Sigmoid colon (tissue), 7 donors: ENCODE results near the gene TMEM59L. TPM values are rescaled to one million over a fixed set of nuclear protein-coding genes. Genes with fewer than 3 reads are reported as not detected.

ENCODE experiments used
- DNase-seq: peaks from one replicate; pipeline ENCODE4 v3.0.0-alpha.2; 2019
- H3K27ac ChIP-seq, 4 donors: fragments of 200-600 bp; sonication (generic); one replicate each; pipeline ENCODE4 v1.5.1; 2016 to 2019; ENCODE audit warnings: mild to moderate bottlenecking in 1 of 4
- H3K27me3 ChIP-seq, 3 donors: fragments of 200-600 bp; sonication (generic); one replicate each; pipeline ENCODE4 v1.5.1; 2019; ENCODE audit warnings: mild to moderate bottlenecking in 1 of 3
- H3K36me3 ChIP-seq, 4 donors: fragments of 200-600 bp; sonication (generic); one replicate each; pipeline ENCODE4 v1.5.1; 2016 to 2019
- H3K4me1 ChIP-seq, 4 donors: fragments of 200-600 bp; sonication (generic); one replicate each; pipeline ENCODE4 v1.5.1; 2017 to 2019
- H3K4me3 ChIP-seq, 4 donors: fragments of 200-600 bp; sonication (generic); one replicate each; pipeline ENCODE4 v1.5.1; 2017 to 2019; ENCODE audit warnings: mild to moderate bottlenecking in 2 of 4, moderate library complexity in 1 of 4
- H3K9me3 ChIP-seq, 4 donors: fragments of 200-600 bp in 3 of 4; sonication (generic) in 3 of 4; one replicate each; pipeline versions ENCODE4 v1.5.1 to v1.6.1; 2013 to 2019
- EP300 ChIP-seq, 4 donors: sonication (generic); formaldehyde crosslinking; IDR thresholded peaks; one replicate each; pipeline ENCODE4 v1.6.1; 2017; ENCODE audit warnings: antibody characterized with exemption in 4 of 4
- POLR2A ChIP-seq, 2 donors: fragments of 450-650 bp; IDR thresholded peaks; one replicate each; pipeline ENCODE4 v1.6.1; 2016; ENCODE audit warnings: antibody characterized with exemption in 2 of 2, mild to moderate bottlenecking in 2 of 2, moderate library complexity in 2 of 2
- POLR2AphosphoS5 ChIP-seq, 4 donors: sonication (generic); formaldehyde crosslinking; IDR thresholded peaks; one replicate each; pipeline ENCODE4 v1.6.1; 2017; ENCODE audit warnings: antibody characterized with exemption in 4 of 4
- WGBS, 2 donors: extraction: QIAGEN DNeasy Blood & Tissue Kit; methylation state at CpG; one replicate each; pipeline ENCODE4 v1.1.7; 2013; 5-methylcytosine and 5-hydroxymethylcytosine counted together
- intact Hi-C: fragments of 100-400 bp; cut with DNase I; formaldehyde crosslinking; loops from one replicate; pipeline ENCODE4 v1.15.1; 2023
- polyA plus RNA-seq, 3 donors: library from polyadenylated mRNA; stranded (reverse); fragments of 200-250 nt; gene quantifications; one replicate each; pipeline ENCODE4 v1.2.3, GENCODE V29; 2013
- total RNA-seq, 4 donors: library from RNA; depleted of rRNA; stranded (reverse); fragments of >200 nt; gene quantifications; one replicate each; pipeline ENCODE4 v1.1.0, GENCODE V29; 2016
- TF ChIP-seq, protein P1 (sequence below), 4 experiments: fragments of 450-650 bp in 3 of 4; fragments of 200-600 bp in 1 of 4; IDR thresholded peaks; one replicate each; pipeline ENCODE4 v1.5.1; 2016 to 2019; ENCODE audit warnings: antibody characterized with exemption in 4 of 4, mild to moderate bottlenecking in 3 of 4, moderate library complexity in 2 of 4
- donor health status: healthy with polysubstance abuse.
- donor health status: Bipolar disorder and iron deficiency.
- donor health status: healthy.

The TMEM59L gene
- total and polyA plus RNA-seq, 7 donors, result 0.82 to 6.4 (median 5.0) TPM; not detected in 2

DNA sequence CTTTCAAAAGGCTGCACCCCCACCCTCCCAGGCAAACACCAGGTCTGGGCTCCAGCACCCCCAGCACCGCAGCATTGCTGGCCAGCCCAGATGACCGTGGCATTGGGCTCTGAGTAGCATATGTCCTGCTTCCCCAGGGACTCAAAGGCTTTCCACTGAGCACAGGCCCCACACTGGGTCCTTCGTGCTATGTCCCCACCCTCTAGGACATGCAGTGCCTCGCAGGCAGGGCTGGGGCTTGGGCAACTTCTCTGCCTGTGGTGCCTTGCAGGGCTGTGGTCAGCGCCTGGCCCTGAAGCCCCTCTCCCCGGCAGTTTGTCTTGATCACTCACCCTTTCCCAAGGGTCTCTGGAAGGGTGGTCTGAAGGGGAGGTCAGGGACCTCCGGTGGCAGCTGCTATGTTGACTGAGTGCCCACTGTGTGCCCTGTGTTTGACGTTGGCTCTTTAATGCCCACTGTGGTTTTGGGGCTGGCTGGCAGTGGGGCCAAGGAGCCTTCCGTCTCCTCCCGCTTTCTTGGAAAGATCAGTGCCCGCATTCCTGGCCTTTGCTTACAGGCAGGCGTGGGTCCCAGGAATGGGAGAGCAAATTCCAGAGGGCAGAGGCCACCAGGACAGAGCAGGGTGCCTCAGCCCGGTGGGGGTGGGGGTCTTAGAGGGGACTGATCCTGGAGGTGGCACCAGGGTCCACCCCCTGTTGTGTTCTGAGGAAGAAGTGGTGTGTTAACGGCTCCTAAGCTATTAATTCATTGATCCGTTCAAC is 50.5 kb downstream of the TMEM59L start:
- intact Hi-C loops, result no loop called here
- no peaks in the 10 kb centered on the region for H3K9me3 ChIP-seq
- 84 to 86% methylated on average over 15 of the region's 15 CpGs for WGBS, 2 donors
- H3K27me3 ChIP-seq, result no peaks in the 10 kb centered on the region
- peaks cover 0 to 19% (median 10%) of the 10 kb centered on the region in 4 donors for H3K36me3 ChIP-seq
- peaks cover 0 to 65% (median 55%) of the 10 kb centered on the region in 4 donors for H3K4me1 ChIP-seq
- TF ChIP-seq POLR2A (IDR thresholded peaks at IDR 0.05) (no peak), POLR2AphosphoS5 (IDR thresholded peaks at IDR 0.05) (no peak), EP300 (IDR thresholded peaks at IDR 0.05) (no peak)
- TF ChIP-seq, protein P1, sequence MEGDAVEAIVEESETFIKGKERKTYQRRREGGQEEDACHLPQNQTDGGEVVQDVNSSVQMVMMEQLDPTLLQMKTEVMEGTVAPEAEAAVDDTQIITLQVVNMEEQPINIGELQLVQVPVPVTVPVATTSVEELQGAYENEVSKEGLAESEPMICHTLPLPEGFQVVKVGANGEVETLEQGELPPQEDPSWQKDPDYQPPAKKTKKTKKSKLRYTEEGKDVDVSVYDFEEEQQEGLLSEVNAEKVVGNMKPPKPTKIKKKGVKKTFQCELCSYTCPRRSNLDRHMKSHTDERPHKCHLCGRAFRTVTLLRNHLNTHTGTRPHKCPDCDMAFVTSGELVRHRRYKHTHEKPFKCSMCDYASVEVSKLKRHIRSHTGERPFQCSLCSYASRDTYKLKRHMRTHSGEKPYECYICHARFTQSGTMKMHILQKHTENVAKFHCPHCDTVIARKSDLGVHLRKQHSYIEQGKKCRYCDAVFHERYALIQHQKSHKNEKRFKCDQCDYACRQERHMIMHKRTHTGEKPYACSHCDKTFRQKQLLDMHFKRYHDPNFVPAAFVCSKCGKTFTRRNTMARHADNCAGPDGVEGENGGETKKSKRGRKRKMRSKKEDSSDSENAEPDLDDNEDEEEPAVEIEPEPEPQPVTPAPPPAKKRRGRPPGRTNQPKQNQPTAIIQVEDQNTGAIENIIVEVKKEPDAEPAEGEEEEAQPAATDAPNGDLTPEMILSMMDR (IDR thresholded peaks at IDR 0.05), result no peak
- DNase-seq, result no peak
- peak overlapping the region; percentile 63 to 84 (median 78) for H3K27ac ChIP-seq
- no peak overlapping the region for H3K4me3 ChIP-seq

DNA sequence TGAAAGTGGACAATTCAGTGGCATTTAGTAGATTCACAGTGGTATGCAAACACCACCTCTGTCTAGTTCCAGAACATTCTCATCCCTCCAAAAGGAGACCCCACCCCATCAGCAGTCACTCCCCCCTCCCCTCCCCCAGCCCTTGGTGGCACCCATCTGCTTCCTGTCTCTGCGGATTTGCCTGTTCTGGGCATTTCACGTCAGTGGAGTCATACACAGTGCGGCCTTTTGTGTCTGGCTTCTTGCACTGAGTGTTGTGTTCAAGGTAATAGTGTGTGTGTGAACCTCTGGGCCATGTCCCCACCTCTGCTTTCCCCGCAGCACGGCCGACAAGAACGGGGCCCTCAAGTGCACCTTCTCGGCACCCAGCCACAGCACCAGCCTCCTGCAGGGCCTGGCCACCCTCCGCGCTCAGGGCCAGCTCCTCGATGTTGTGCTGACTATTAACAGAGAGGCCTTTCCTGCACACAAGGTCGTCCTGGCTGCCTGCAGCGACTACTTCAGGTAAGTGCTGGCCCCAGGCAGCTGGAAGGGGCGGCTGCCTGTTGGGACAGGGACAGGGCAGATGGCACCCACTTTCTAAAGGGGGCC is 51.4 kb downstream of the TMEM59L start:
- Histone ChIP-seq H3K36me3 (peaks cover 8 to 27% (median 19%) of the 10 kb centered on the region in 4 donors), H3K9me3 (no peaks in the 10 kb centered on the region), H3K4me1 (peaks cover 0 to 60% (median 53%) of the 10 kb centered on the region in 4 donors), H3K4me3 (no peak overlapping the region), H3K27ac (peak overlapping the region; percentile 63 to 84 (median 78)), H3K27me3 (no peaks in the 10 kb centered on the region)
- 63 to 88% methylated on average over 14 of the region's 14 CpGs for WGBS, 2 donors
- TF ChIP-seq POLR2A (IDR thresholded peaks at IDR 0.05) (no peak), EP300 (IDR thresholded peaks at IDR 0.05) (no peak), POLR2AphosphoS5 (IDR thresholded peaks at IDR 0.05) (no peak)
- TF ChIP-seq, protein P1 (IDR thresholded peaks at IDR 0.05), result no peak
- intact Hi-C loops, result no loop called here
- no peak for DNase-seq

DNA sequence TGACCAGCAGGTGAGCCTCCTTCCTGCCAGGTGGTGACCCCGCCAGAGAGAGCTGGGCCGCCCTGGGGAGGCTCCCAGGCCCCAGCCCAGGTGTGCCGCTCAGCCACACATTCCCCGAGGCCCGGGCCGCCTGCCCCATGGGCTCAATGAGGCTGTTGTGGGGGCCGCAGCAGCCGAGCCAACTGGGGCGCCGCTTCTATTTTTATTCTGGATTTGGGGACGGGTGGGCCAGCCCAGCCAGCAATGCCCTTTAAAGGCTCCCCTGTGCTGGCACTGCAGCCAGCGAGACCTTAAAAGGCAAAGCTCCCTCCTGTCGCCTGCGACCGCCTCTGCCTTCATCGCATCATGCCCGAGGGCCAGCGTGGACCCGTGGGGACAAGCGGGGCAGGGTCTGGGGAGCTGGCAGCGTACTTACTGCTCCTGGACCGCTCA is 53.1 kb downstream of the TMEM59L start:
- no peak for TF ChIP-seq POLR2AphosphoS5 (IDR thresholded peaks at IDR 0.05)
- no peak for TF ChIP-seq POLR2A (IDR thresholded peaks at IDR 0.05)
- TF ChIP-seq EP300 (IDR thresholded peaks at IDR 0.05), result no peak
- TF ChIP-seq, protein P1 (IDR thresholded peaks at IDR 0.05), result no peak
- DNase-seq, result no peak
- Histone ChIP-seq H3K27me3 (no peaks in the 10 kb centered on the region), H3K4me3 (peak overlapping the region in 1 of 4 donors; percentile 18), H3K27ac (peak overlapping the region; percentile 73 to 84 (median 78)), H3K4me1 (peaks cover 0 to 43% (median 37%) of the 10 kb centered on the region in 4 donors), H3K36me3 (peaks cover 12 to 38% (median 25%) of the 10 kb centered on the region in 4 donors), H3K9me3 (no peaks in the 10 kb centered on the region)
- intact Hi-C loops, result no loop called here
- 87 to 94% methylated on average over 22 of the region's 22 CpGs for WGBS, 2 donors

DNA sequence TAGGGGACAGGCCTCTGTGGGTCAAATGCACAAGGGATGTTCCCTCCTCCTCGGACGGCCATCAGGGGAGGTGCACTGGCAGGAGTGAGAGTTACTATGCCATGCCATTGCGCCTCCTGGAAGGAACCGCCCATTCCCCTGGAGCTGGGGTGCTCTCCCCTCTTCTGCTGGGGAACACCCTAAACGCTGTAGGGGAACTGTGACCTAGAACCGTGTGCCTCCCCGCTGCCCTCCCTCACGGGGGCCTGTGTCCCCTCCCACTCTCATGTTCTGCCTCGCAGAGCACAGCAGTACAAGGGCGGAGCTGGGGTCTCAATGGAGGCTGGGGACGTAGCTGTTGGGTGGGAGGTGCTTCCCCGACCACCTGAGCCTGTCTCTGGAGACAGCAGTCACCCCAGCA is 53.6 kb downstream of the TMEM59L start:
- intact Hi-C loops, result no loop called here
- WGBS, 2 donors, result 74 to 86% methylated on average over 12 of the region's 12 CpGs
- no peaks in the 10 kb centered on the region for H3K27me3 ChIP-seq
- H3K4me1 ChIP-seq, result peaks cover 0 to 43% (median 33%) of the 10 kb centered on the region in 4 donors
- peak overlapping the region in 1 of 4 donors; percentile 18 for H3K4me3 ChIP-seq
- DNase-seq, result no peak
- no peak for TF ChIP-seq EP300 (IDR thresholded peaks at IDR 0.05)
- no peak for TF ChIP-seq POLR2A (IDR thresholded peaks at IDR 0.05)
- TF ChIP-seq, protein P1 (IDR thresholded peaks at IDR 0.05), result no peak
- no peak for TF ChIP-seq POLR2AphosphoS5 (IDR thresholded peaks at IDR 0.05)
- H3K27ac ChIP-seq, result peak overlapping the region; percentile 73 to 84 (median 78)
- H3K9me3 ChIP-seq, result no peaks in the 10 kb centered on the region
- H3K36me3 ChIP-seq, result peaks cover 12 to 42% (median 25%) of the 10 kb centered on the region in 4 donors
